Brain microvascular endothelial cell (primary cell): ENCODE measurements around the gene CAPN13.

Experiments
- DNase-seq: peaks from one replicate; pipeline ENCODE4 v3.0.0-alpha.2; 2020
- H3K27ac ChIP-seq: fragments of 250-450 bp; sonication (Bioruptor Pico); 2 replicates; pipeline ENCODE4 v1.5.1; 2020; ENCODE audit warnings: mild to moderate bottlenecking, moderate library complexity
- H3K27me3 ChIP-seq: fragments of 250-450 bp; sonication (Bioruptor Pico); replicated peaks from 2 replicates; pipeline ENCODE4 v1.5.1; 2020; ENCODE audit warnings: mild to moderate bottlenecking
- H3K36me3 ChIP-seq: fragments of 250-450 bp; sonication (Bioruptor Pico); replicated peaks from 2 replicates; pipeline ENCODE4 v1.5.1; 2020; ENCODE audit warnings: mild to moderate bottlenecking
- H3K4me3 ChIP-seq: 2 replicates; pipeline ENCODE4 v1.5.1; 2011; ENCODE audit warnings: low read depth, mild to moderate bottlenecking, control low read depth, low read length, moderate library complexity
- in situ Hi-C: cut with HindIII; loops from 2 replicates; pipeline ENCODE4 v1.10.0; 2017; ENCODE audit warnings: low sequenced_read_pairs, low pct_ligation_motif_present
- TF ChIP-seq, protein P1 (sequence below): IDR thresholded peaks from 2 replicates; pipeline ENCODE4 v1.5.1; 2011; ENCODE audit warnings: low read depth, mild to moderate bottlenecking, moderate library complexity, low read length, control low read depth, inconsistent platforms; ENCODE audit errors: missing control alignments

CAPN13 gene

GRCh38 chr2:30786923-30787685, 20.1 kb downstream of the CAPN13 start:
- in situ Hi-C loops = no loop called here
- Histone ChIP-seq H3K4me3 (no peak overlapping the region), H3K27ac (no peak overlapping the region), H3K36me3 (no peaks in the 10 kb centered on the region), H3K27me3 (no peaks in the 10 kb centered on the region)
- TF ChIP-seq, protein P1, sequence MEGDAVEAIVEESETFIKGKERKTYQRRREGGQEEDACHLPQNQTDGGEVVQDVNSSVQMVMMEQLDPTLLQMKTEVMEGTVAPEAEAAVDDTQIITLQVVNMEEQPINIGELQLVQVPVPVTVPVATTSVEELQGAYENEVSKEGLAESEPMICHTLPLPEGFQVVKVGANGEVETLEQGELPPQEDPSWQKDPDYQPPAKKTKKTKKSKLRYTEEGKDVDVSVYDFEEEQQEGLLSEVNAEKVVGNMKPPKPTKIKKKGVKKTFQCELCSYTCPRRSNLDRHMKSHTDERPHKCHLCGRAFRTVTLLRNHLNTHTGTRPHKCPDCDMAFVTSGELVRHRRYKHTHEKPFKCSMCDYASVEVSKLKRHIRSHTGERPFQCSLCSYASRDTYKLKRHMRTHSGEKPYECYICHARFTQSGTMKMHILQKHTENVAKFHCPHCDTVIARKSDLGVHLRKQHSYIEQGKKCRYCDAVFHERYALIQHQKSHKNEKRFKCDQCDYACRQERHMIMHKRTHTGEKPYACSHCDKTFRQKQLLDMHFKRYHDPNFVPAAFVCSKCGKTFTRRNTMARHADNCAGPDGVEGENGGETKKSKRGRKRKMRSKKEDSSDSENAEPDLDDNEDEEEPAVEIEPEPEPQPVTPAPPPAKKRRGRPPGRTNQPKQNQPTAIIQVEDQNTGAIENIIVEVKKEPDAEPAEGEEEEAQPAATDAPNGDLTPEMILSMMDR = no peak
- no peak for DNase-seq

GRCh38 chr2:30784682-30785081, 22.6 kb downstream of the CAPN13 start:
- TF ChIP-seq, protein P1 = no peak
- Histone ChIP-seq H3K4me3 (no peak overlapping the region), H3K27ac (no peak overlapping the region), H3K36me3 (no peaks in the 10 kb centered on the region), H3K27me3 (no peaks in the 10 kb centered on the region)
- DNase-seq = no peak
- in situ Hi-C loops = no loop called here

DNA sequence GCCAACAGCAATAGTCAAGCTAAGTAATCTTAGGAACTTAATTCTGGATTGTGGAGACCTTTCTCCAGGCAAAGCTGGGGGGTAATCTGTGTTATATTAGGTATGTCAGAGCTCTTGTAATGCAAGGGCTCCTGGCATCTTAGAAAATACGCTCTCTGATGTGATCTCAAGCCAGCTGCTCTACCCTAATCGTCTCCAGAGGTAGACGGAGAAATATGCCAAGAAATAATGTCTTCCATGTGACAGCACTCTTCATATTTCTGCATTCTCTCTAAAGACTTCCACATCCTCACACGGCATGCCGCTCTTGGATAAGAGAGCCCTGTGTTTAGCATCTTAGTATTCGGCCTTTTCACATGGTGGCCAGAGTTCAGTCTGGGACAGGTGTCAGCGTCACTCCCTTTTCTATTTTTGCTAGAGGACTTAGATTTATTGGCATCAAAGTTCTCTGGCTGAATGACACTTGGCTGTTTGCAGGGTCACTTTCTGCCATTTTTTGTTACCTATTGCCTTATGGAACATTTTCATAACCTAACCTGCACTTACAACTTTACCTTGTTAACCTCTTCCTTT, 25.2 kb downstream of the CAPN13 start:
- DNase-seq = no peak
- in situ Hi-C loops = no loop called here
- no peaks in the 10 kb centered on the region for H3K36me3 ChIP-seq
- H3K27me3 ChIP-seq = no peaks in the 10 kb centered on the region
- H3K4me3 ChIP-seq = no peak overlapping the region
- no peak overlapping the region for H3K27ac ChIP-seq
- TF ChIP-seq, protein P1 = no peak

DNA sequence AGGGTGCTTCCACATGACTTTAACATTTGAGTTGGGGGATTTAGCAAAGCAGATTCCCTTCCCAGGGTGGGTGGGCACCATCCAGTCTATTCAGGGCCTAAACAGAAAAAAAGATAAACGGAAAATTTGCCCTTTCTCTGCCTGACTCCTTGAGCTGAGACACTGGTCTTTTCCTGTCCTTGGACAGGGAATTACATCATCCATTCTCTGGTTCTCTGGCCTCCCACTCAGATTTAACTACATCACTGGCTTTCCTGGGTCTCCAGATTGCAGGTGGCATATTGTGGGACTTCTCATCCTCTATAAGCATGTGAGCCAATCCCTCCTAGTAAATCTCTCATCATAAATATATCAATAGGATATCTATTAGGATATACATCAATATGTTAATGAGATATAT, 25.8 kb downstream of the CAPN13 start:
- no peaks in the 10 kb centered on the region for H3K36me3 ChIP-seq
- H3K4me3 ChIP-seq = no peak overlapping the region
- no peaks in the 10 kb centered on the region for H3K27me3 ChIP-seq
- H3K27ac ChIP-seq = no peak overlapping the region
- no peak for DNase-seq
- TF ChIP-seq, protein P1 = no peak
- in situ Hi-C loops = no loop called here

GRCh38 chr2:30780776-30781330, 26.4 kb downstream of the CAPN13 start:
- no peak overlapping the region for H3K27ac ChIP-seq
- in situ Hi-C loops = no loop called here
- H3K27me3 ChIP-seq = no peaks in the 10 kb centered on the region
- no peak for DNase-seq
- TF ChIP-seq, protein P1 = no peak
- H3K4me3 ChIP-seq = no peak overlapping the region
- H3K36me3 ChIP-seq = no peaks in the 10 kb centered on the region
